Brain microvascular endothelial cell (primary cell): ENCODE measurements around the gene GPR42.

ENCODE experiments used
- DNase-seq: peaks from one replicate; pipeline ENCODE4 v3.0.0-alpha.2; 2020
- H3K27ac ChIP-seq: fragments of 250-450 bp; sonication (Bioruptor Pico); 2 replicates; pipeline ENCODE4 v1.5.1; 2020; ENCODE audit warnings: mild to moderate bottlenecking, moderate library complexity
- H3K27me3 ChIP-seq: fragments of 250-450 bp; sonication (Bioruptor Pico); replicated peaks from 2 replicates; pipeline ENCODE4 v1.5.1; 2020; ENCODE audit warnings: mild to moderate bottlenecking
- H3K36me3 ChIP-seq: fragments of 250-450 bp; sonication (Bioruptor Pico); replicated peaks from 2 replicates; pipeline ENCODE4 v1.5.1; 2020; ENCODE audit warnings: mild to moderate bottlenecking
- H3K4me3 ChIP-seq: 2 replicates; pipeline ENCODE4 v1.5.1; 2011; ENCODE audit warnings: low read depth, mild to moderate bottlenecking, control low read depth, low read length, moderate library complexity
- CTCF ChIP-seq: IDR thresholded peaks from 2 replicates; pipeline ENCODE4 v1.5.1; 2011; ENCODE audit warnings: low read depth, mild to moderate bottlenecking, moderate library complexity, low read length, control low read depth, inconsistent platforms; ENCODE audit errors: missing control alignments
- in situ Hi-C: cut with HindIII; loops from 2 replicates; pipeline ENCODE4 v1.10.0; 2017; ENCODE audit warnings: low sequenced_read_pairs, low pct_ligation_motif_present

The GPR42 gene

GRCh38 chr19:35370722-35371121 lies at the start of gene GPR42:
GPR42 (plus strand) TSS chr19:35371068; CDS start chr19:35371360, 292 bp downstream.
- Histone ChIP-seq H3K27ac (no peak within 1 kb of the TSS), H3K36me3 (no peaks in the 10 kb centered on the region), H3K4me3 (no peak within 1 kb of the TSS), H3K27me3 (no peaks in the 10 kb centered on the region)
- no peak for TF ChIP-seq CTCF
- DNase-seq: no peak
- in situ Hi-C loops: no loop called here

GRCh38 chr19:35321291-35321690 lies 49.6 kb upstream of the GPR42 start:
- Histone ChIP-seq H3K27me3 (no peaks in the 10 kb centered on the region), H3K27ac (no peak overlapping the region)
- in situ Hi-C loops: no loop called here

DNA sequence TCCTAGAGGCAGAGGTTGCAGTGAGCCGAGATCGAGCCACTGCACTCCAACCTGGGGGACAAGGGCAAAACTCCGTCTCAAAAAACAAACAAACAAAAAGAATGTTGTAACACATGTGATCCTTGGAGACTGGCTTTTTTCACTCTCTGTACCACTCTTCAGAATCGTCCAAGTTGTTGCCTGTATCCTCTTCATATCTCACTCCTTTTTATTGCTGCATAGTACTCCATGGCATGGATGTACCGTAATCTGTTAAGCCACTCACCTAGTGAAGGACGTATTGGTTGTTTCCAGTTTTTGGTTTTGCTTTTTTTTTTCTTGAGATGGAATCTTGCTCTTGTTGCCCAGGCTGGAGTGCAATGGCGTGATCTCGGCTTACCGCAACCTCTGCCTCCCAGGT lies 48.9 kb upstream of the GPR42 start:
- in situ Hi-C loops: no loop called here
- TF ChIP-seq CTCF: no peak
- H3K27me3 ChIP-seq: no peaks in the 10 kb centered on the region
- H3K36me3 ChIP-seq: no peaks in the 10 kb centered on the region
- H3K4me3 ChIP-seq: no peak overlapping the region
- no peak for DNase-seq
- no peak overlapping the region for H3K27ac ChIP-seq

More at GRCh38 chr19:35321291-35321690, 49.6 kb upstream of the GPR42 start:
- no peak for DNase-seq
- Histone ChIP-seq H3K4me3 (no peak overlapping the region), H3K36me3 (no peaks in the 10 kb centered on the region)
- TF ChIP-seq CTCF: no peak

DNA sequence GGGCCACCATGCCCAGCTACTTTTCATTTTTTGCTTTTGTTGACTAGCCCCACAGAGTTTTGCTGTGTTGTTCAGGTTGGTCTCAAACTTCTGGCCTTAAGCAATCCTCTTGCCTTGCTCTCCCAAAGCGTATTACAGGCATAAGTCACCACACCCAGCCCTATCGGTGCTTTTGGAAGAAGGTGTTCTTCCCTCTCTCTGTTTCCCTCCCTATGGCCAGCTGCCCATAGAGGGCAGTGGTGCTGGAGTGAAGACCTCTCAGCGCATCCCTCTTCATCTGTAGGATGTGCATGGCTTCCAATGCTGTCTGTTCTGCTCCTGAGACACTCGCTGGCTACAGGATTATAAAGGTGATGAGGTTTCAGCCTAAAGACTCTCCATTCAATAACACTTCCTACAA lies 43.2 kb upstream of the GPR42 start:
- H3K27me3 ChIP-seq: no peaks in the 10 kb centered on the region
- no peaks in the 10 kb centered on the region for H3K36me3 ChIP-seq
- H3K27ac ChIP-seq: no peak overlapping the region
- DNase-seq: no peak
- TF ChIP-seq CTCF: peak; percentile 53
- in situ Hi-C loops: no loop called here
- no peak overlapping the region for H3K4me3 ChIP-seq

DNA sequence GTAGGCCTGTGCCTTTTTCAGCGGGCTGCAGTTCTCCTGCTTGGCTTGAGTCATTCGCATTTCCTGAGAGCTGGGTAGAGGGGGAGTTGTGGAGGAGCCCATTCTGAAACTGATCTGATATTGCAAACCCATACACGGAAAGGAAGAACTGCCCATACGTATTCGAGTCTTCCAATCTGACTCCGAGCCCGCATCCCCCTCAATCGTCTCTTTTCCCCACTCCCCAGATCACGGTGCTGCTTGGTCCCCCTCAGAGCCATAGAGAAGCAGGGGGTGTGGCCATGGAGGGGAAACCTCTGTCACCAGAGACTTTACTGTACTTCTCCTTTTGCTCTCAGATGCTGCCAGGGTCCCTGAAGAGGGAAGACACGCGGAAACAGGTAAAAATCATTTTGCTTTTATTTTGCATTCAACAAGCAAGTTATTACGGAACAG lies 42.0 kb upstream of the GPR42 start, which contains the start of gene CD22:
CD22 (plus strand) TSS at position 337 of the 435 bp plus-strand sequence. CDS start 2,854 bp downstream, outside the sequence.
- no peak for DNase-seq
- H3K36me3 ChIP-seq: no peaks in the 10 kb centered on the region
- TF ChIP-seq CTCF: no peak
- H3K4me3 ChIP-seq: no peak within 1 kb of the TSS
- in situ Hi-C loops: no loop called here
- H3K27me3 ChIP-seq: no peaks in the 10 kb centered on the region
- no peak within 1 kb of the TSS for H3K27ac ChIP-seq

DNA sequence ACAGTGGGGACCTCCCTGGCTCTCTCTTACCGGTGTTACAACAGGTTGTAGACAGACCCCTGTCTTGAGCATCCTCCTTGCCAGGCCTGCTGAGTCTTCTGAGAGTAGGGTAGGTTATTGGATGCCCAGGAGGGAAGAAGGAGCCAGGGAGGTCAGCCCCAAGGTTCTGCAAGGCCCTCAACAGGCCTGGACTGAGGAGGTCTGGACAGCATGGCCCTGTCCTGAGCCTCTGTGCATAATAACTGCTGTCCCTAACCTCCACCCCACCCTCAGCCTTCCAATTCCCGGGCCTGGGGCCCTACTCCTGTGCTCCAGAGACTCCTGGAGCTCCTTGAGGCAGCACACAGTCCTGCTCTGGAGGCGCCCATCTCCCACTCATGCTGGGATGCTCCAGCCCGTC lies 41.5 kb upstream of the GPR42 start:
- no peak overlapping the region for H3K4me3 ChIP-seq
- H3K36me3 ChIP-seq: no peaks in the 10 kb centered on the region
- TF ChIP-seq CTCF: no peak
- no peaks in the 10 kb centered on the region for H3K27me3 ChIP-seq
- in situ Hi-C loops: no loop called here
- no peak overlapping the region for H3K27ac ChIP-seq
- no peak for DNase-seq
